ENCODE results near the gene AKIRIN1.
A peak's percentile ranks its signal among the peaks of the same experiment; 100 is the strongest.
"Not testable (repeated sequence)": the region's sequence is repeated elsewhere in the genome, so short reads cannot be mapped to it uniquely, and the experiment has no call there.

The AKIRIN1 gene

GRCh38 chr1:38990738-38991637, at the start of gene AKIRIN1:
Gene AKIRIN1, plus strand, starts transcription at chr1:38991276. Its CDS starts 105 bp downstream, at chr1:38991381.
- DNase-seq (ENCODE audit: low read depth), result peak; percentile 98

GRCh38 chr1:38941527-38942019, 49.5 kb upstream of the AKIRIN1 start, which contains the start of gene RHBDL2:
Gene RHBDL2, minus strand, starts transcription at chr1:38941830. Its CDS starts 22,618 bp downstream, at chr1:38919212.
- no peak for DNase-seq (ENCODE audit: low read depth)

GRCh38 chr1:38942664-38943428, 48.2 kb upstream of the AKIRIN1 start:
- no peak for DNase-seq (ENCODE audit: low read depth)

GRCh38 chr1:38944547-38944946, 46.5 kb upstream of the AKIRIN1 start:
- DNase-seq (ENCODE audit: low read depth), result no peak

- DNase-seq (ENCODE audit: low read depth), result no peak
These were observed 40.5 kb upstream of the AKIRIN1 start for GRCh38 chr1:38950553-38950952.

- no peak for DNase-seq (ENCODE audit: low read depth)
These were observed 37.6 kb upstream of the AKIRIN1 start for GRCh38 chr1:38953433-38953860.

GRCh38 chr1:38958967-38959366, 32.1 kb upstream of the AKIRIN1 start:
- DNase-seq (ENCODE audit: low read depth), result no peak

GRCh38 chr1:38962113-38962512, 29.0 kb upstream of the AKIRIN1 start:
- no peak for DNase-seq (ENCODE audit: low read depth)

- DNase-seq (ENCODE audit: low read depth), result no peak
These were observed 28.5 kb upstream of the AKIRIN1 start for GRCh38 chr1:38962560-38962959.

GRCh38 chr1:38964140-38964548, 26.9 kb upstream of the AKIRIN1 start:
- no peak for DNase-seq (ENCODE audit: low read depth)

GRCh38 chr1:38973145-38973544, 17.9 kb upstream of the AKIRIN1 start:
- not testable (repeated sequence) for DNase-seq (ENCODE audit: low read depth)

- no peak for DNase-seq (ENCODE audit: low read depth)
These were observed 17.2 kb upstream of the AKIRIN1 start for GRCh38 chr1:38973659-38974437.

- peak; percentile 22 for DNase-seq (ENCODE audit: low read depth)
These were observed 13.5 kb upstream of the AKIRIN1 start for GRCh38 chr1:38977399-38978244.

GRCh38 chr1:38978245-38978542, 12.9 kb upstream of the AKIRIN1 start:
- not testable (repeated sequence) for DNase-seq (ENCODE audit: low read depth)

- DNase-seq (ENCODE audit: low read depth), result not testable (repeated sequence)
These were observed 11.7 kb upstream of the AKIRIN1 start for GRCh38 chr1:38979380-38979779.

GRCh38 chr1:38989979-38990378, 1.1 kb upstream of the AKIRIN1 start:
- DNase-seq (ENCODE audit: low read depth), result no peak

- no peak for DNase-seq (ENCODE audit: low read depth)
These were observed 714 bp upstream of the AKIRIN1 start for GRCh38 chr1:38990386-38990737.

- peak; percentile 1 for DNase-seq (ENCODE audit: low read depth)
These were observed 749 bp downstream of the AKIRIN1 start for GRCh38 chr1:38991638-38992411.

- DNase-seq (ENCODE audit: low read depth), result no peak
These were observed 1.5 kb downstream of the AKIRIN1 start for GRCh38 chr1:38992412-38993111.

- DNase-seq (ENCODE audit: low read depth), result no peak
These were observed 3.1 kb downstream of the AKIRIN1 start for GRCh38 chr1:38994196-38994595.

All from stimulated activated CD8-positive, alpha-beta memory T cell treated with anti-CD3 and anti-CD28 coated beads, Interleukin-4, amount 100 ng/mL, for 24 hours (primary cell).